GM12878 (cell line): ENCODE results near the gene JHY.

Experiments used
- BCLAF1 ChIP-seq: fragments of 450-650 bp; IDR thresholded peaks from 2 replicates; pipeline ENCODE4 v1.6.1; 2017; ENCODE audit warnings: antibody characterized with exemption, mild to moderate bottlenecking, moderate library complexity
- CHD1 ChIP-seq: IDR thresholded peaks from 2 replicates; pipeline ENCODE4 v1.6.1; 2012; ENCODE audit warnings: low read depth, low read length, improper control_type of control experiment
- POLR2A ChIP-seq: IDR thresholded peaks from 2 replicates; pipeline ENCODE4 v1.6.1; 2011; ENCODE audit warnings: low read depth, mild to moderate bottlenecking, low read length
- PRDM15 ChIP-seq: fragments of 450-650 bp; formaldehyde crosslinking; IDR thresholded peaks from 2 replicates; pipeline ENCODE4 v1.4.0; 2020; ENCODE audit warnings: mild to moderate bottlenecking, moderate library complexity
- SIN3A ChIP-seq: IDR thresholded peaks from 2 replicates; pipeline ENCODE4 v1.6.1; 2012; ENCODE audit warnings: low read depth, low read length, improper control_type of control experiment
- TCF12 ChIP-seq: IDR thresholded peaks from 2 replicates; pipeline ENCODE4 v1.6.1; 2011; ENCODE audit warnings: low read depth, mild to moderate bottlenecking, low read length
- TF ChIP-seq, protein P1 (sequence below), 3 experiments: IDR thresholded peaks in 2 of 3; conservative IDR thresholded peaks in 1 of 3; 2 replicates each; pipeline ENCODE4 v1.5.1; 2011; ENCODE audit warnings: low read depth in 3 of 3, low read length in 3 of 3, mild to moderate bottlenecking in 3 of 3, control low read depth in 2 of 3, moderate library complexity in 2 of 3, inconsistent platforms in 1 of 3, mixed read lengths in 1 of 3; ENCODE audit not compliant: control insufficient read depth in 2 of 3, insufficient read depth in 1 of 3; ENCODE audit errors: extremely low read depth in 1 of 3

- TF ChIP-seq PRDM15 (CRISPR knock-in tag) (no peak), POLR2A (no peak), CHD1 (no peak), BCLAF1 (no peak), SIN3A (no peak), TCF12 (no peak)
- TF ChIP-seq, protein P1, sequence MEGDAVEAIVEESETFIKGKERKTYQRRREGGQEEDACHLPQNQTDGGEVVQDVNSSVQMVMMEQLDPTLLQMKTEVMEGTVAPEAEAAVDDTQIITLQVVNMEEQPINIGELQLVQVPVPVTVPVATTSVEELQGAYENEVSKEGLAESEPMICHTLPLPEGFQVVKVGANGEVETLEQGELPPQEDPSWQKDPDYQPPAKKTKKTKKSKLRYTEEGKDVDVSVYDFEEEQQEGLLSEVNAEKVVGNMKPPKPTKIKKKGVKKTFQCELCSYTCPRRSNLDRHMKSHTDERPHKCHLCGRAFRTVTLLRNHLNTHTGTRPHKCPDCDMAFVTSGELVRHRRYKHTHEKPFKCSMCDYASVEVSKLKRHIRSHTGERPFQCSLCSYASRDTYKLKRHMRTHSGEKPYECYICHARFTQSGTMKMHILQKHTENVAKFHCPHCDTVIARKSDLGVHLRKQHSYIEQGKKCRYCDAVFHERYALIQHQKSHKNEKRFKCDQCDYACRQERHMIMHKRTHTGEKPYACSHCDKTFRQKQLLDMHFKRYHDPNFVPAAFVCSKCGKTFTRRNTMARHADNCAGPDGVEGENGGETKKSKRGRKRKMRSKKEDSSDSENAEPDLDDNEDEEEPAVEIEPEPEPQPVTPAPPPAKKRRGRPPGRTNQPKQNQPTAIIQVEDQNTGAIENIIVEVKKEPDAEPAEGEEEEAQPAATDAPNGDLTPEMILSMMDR (IDR thresholded peaks at IDR 0.05 in 2 of 3, conservative IDR thresholded peaks at IDR 0.05 in 1 of 3; ENCODE audit: control insufficient read depth in 2 of 3, extremely low read depth in 1 of 3, insufficient read depth in 1 of 3, low read depth in 3 of 3, low read length in 3 of 3): no peak
These were observed 18.1 kb downstream of the JHY start for GRCh38 chr11:122900587-122901202.
